HG03108 (cell line): ENCODE results near the gene BBS2.

Source experiments
- ATAC-seq: cut with Tn5 transposase; IDR thresholded peaks from one replicate; pipeline ENCODE4 v1.9.1; 2021; ENCODE audit warnings: moderate library complexity; ENCODE audit not compliant: unreplicated experiment

Gene BBS2

GRCh38 chr16:56519459-56520250 is at the start of gene BBS2:
BBS2 (minus strand) TSS chr16:56520024; CDS start chr16:56519862, 162 bp downstream.
- peak; percentile 91 for ATAC-seq

GRCh38 chr16:56564793-56565477 is 45.1 kb upstream of the BBS2 start, which contains the start of gene MT4:
MT4 (plus strand) TSS chr16:56565073; CDS start chr16:56565129, 56 bp downstream.
- ATAC-seq, result no peak

GRCh38 chr16:56561126-56561525 is 41.3 kb upstream of the BBS2 start:
- no peak for ATAC-seq

GRCh38 chr16:56560447-56560846 is 40.6 kb upstream of the BBS2 start:
- ATAC-seq, result no peak

GRCh38 chr16:56559109-56559508 is 39.3 kb upstream of the BBS2 start:
- no peak for ATAC-seq

- ATAC-seq, result no peak
Observed at GRCh38 chr16:56558024-56558747, 38.4 kb upstream of the BBS2 start.

GRCh38 chr16:56554441-56554840 is 34.6 kb upstream of the BBS2 start:
- ATAC-seq, result no peak

- ATAC-seq, result no peak
Observed at GRCh38 chr16:56551796-56552738, 32.2 kb upstream of the BBS2 start.

GRCh38 chr16:56549744-56550385 is 30.0 kb upstream of the BBS2 start:
- no peak for ATAC-seq

GRCh38 chr16:56549161-56549560 is 29.3 kb upstream of the BBS2 start:
- no peak for ATAC-seq

GRCh38 chr16:56547949-56548567 is 28.2 kb upstream of the BBS2 start:
- ATAC-seq, result no peak

GRCh38 chr16:56547120-56547948 is 27.5 kb upstream of the BBS2 start:
- ATAC-seq, result no peak

GRCh38 chr16:56542039-56542438 is 22.2 kb upstream of the BBS2 start:
- ATAC-seq, result no peak

GRCh38 chr16:56539656-56540055 is 19.8 kb upstream of the BBS2 start:
- no peak for ATAC-seq

- no peak for ATAC-seq
Observed at GRCh38 chr16:56538331-56538730, 18.5 kb upstream of the BBS2 start.

- ATAC-seq, result no peak
Observed at GRCh38 chr16:56534847-56535383, 15.1 kb upstream of the BBS2 start.

- ATAC-seq, result no peak
Observed at GRCh38 chr16:56532714-56533113, 12.9 kb upstream of the BBS2 start.

- ATAC-seq, result no peak
Observed at GRCh38 chr16:56530872-56531271, 11.0 kb upstream of the BBS2 start.
